Natural killer cell (primary cell): ENCODE measurements around the gene CDK14. TPM values are rescaled to one million over a fixed set of nuclear protein-coding genes. Genes with fewer than 3 reads are reported as not detected.

Source experiments
- ATAC-seq, 3 donors: fragments of 150-1000 bp in 2 of 3; fragments of 200-7000 bp in 1 of 3; cut with Tn5 transposase; 1 replicate in 1 of 3; 2 replicates in 2 of 3; pipeline ENCODE4 v1.10.0; 2021; ENCODE audit warnings: mild to moderate bottlenecking in 2 of 3, moderate library complexity in 2 of 3
- DNase-seq, 2 donors: peaks; one replicate each; pipeline versions ENCODE4 v3.0.0 to v3.0.0-alpha.2; 2013 to 2021; ENCODE audit warnings: mixed read lengths in 1 of 2
- H3K27ac ChIP-seq: one replicate; pipeline ENCODE4 v1.5.1; 2013; ENCODE audit warnings: mild to moderate bottlenecking, low read length
- H3K27me3 ChIP-seq: one replicate; pipeline ENCODE4 v1.6.1; 2013; ENCODE audit warnings: low read length; ENCODE audit not compliant: control insufficient read depth, insufficient read depth
- H3K36me3 ChIP-seq: one replicate; pipeline ENCODE4 v1.6.1; 2013; ENCODE audit warnings: low read length; ENCODE audit not compliant: control insufficient read depth, insufficient read depth
- H3K4me1 ChIP-seq: one replicate; pipeline ENCODE4 v1.6.1; 2013; ENCODE audit warnings: low read length; ENCODE audit not compliant: control insufficient read depth, insufficient read depth
- H3K4me3 ChIP-seq: one replicate; pipeline ENCODE4 v1.5.1; 2013; ENCODE audit warnings: low read length
- H3K9me3 ChIP-seq: one replicate; pipeline ENCODE4 v1.6.1; 2013; ENCODE audit warnings: low read length; ENCODE audit not compliant: control insufficient read depth, insufficient read depth
- H3K27ac Mint-ChIP-seq, 2 donors: one replicate each; pipeline ENCODE4 v1.8.0; 2022; ENCODE audit warnings: mild to moderate bottlenecking in 2 of 2, mixed read lengths in 2 of 2, moderate library complexity in 1 of 2
- H3K27me3 Mint-ChIP-seq, 2 donors: one replicate each; pipeline ENCODE4 v1.8.0; 2022; ENCODE audit warnings: low read depth in 2 of 2, mixed read lengths in 2 of 2
- H3K36me3 Mint-ChIP-seq: one replicate; pipeline ENCODE4 v1.8.0; 2022; ENCODE audit warnings: mixed read lengths
- H3K4me1 Mint-ChIP-seq, 2 donors: one replicate each; pipeline ENCODE4 v1.8.0; 2022; ENCODE audit warnings: mixed read lengths in 2 of 2
- H3K4me3 Mint-ChIP-seq: one replicate; pipeline ENCODE4 v1.8.0; 2022; ENCODE audit warnings: mild to moderate bottlenecking, moderate library complexity, mixed read lengths
- H3K9me3 Mint-ChIP-seq, 2 donors: one replicate each; pipeline ENCODE4 v1.8.0; 2022; ENCODE audit warnings: mixed read lengths in 2 of 2
- WGBS: methylation state at CpG from one replicate; pipeline ENCODE4 v1.1.7; 2013; ENCODE audit warnings: missing lambda C conversion rate; ENCODE audit not compliant: insufficient coverage; 5-methylcytosine and 5-hydroxymethylcytosine counted together
- intact Hi-C: fragments of 100-400 bp; cut with micrococcal nuclease; formaldehyde crosslinking; loops from one replicate; pipeline ENCODE4 v1.14.2; 2022
- total RNA-seq, 4 donors: library from RNA; stranded (reverse); fragments of 120-200 nt in 1 of 4; gene quantifications; one replicate each; pipeline versions ENCODE4 v1.2.3 to v1.2.4, GENCODE V29; 2013 to 2022
- TF ChIP-seq, protein P1 (sequence below): fragments of 200-600 bp; IDR thresholded peaks from one replicate; pipeline ENCODE4 v1.8.0; 2022; ENCODE audit warnings: antibody characterized with exemption

Gene CDK14
- total RNA-seq, 3 donors from 2014 or later (not counting 1 experiment from before 2014, with no cell fraction given) = 1.2 to 12.5 (median 1.9) TPM

DNA sequence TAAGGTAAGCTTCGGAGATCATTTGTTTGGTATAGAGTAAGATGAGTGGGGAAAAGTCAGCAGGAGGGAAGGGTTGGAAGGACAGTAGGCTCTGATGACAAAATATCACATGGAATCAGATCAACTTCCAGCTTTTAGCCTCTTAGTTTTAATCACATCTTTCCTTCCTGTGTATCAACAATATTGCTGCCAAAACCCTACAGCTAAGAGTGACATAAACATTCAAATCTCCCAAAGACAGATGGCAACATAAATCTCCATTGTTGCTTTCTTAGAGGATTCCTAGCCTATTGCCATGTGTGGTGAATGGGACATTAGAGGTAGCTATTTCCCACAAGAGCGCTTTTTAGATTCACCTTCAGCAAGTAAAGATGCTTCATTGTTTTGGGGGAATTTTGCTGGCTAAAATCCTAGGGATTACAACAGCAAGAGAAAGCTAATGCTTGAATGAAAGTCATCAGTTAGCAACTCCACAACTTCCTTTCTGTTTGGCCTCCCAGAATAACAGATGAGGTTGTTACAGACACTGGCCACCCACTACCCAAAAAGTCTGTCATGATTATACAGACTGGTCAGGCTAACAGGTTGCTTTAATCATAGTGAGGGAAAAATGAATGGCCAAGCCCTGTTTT lies 632.9 kb downstream of the CDK14 start:
- Mint-ChIP-seq H3K36me3 (no peaks in the 10 kb centered on the region), H3K4me3 (no peak overlapping the region), H3K4me1 (no peaks in the 10 kb centered on the region), H3K27ac (no peak overlapping the region), H3K27me3 (no peaks in the 10 kb centered on the region), H3K9me3 (peaks cover 0 to 2% of the 10 kb centered on the region in 2 donors)
- H3K36me3 ChIP-seq = no peaks in the 10 kb centered on the region
- H3K4me1 ChIP-seq = no peaks in the 10 kb centered on the region
- ATAC-seq (no peak), DNase-seq (no peak)
- TF ChIP-seq, protein P1, sequence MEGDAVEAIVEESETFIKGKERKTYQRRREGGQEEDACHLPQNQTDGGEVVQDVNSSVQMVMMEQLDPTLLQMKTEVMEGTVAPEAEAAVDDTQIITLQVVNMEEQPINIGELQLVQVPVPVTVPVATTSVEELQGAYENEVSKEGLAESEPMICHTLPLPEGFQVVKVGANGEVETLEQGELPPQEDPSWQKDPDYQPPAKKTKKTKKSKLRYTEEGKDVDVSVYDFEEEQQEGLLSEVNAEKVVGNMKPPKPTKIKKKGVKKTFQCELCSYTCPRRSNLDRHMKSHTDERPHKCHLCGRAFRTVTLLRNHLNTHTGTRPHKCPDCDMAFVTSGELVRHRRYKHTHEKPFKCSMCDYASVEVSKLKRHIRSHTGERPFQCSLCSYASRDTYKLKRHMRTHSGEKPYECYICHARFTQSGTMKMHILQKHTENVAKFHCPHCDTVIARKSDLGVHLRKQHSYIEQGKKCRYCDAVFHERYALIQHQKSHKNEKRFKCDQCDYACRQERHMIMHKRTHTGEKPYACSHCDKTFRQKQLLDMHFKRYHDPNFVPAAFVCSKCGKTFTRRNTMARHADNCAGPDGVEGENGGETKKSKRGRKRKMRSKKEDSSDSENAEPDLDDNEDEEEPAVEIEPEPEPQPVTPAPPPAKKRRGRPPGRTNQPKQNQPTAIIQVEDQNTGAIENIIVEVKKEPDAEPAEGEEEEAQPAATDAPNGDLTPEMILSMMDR = no peak
- no peak overlapping the region for H3K4me3 ChIP-seq
- H3K27ac ChIP-seq = no peak overlapping the region
- no peaks in the 10 kb centered on the region for H3K27me3 ChIP-seq
- WGBS = 92% methylated on average over 2 of the region's 2 CpGs
- intact Hi-C loops = no loop called here
- no peaks in the 10 kb centered on the region for H3K9me3 ChIP-seq

DNA sequence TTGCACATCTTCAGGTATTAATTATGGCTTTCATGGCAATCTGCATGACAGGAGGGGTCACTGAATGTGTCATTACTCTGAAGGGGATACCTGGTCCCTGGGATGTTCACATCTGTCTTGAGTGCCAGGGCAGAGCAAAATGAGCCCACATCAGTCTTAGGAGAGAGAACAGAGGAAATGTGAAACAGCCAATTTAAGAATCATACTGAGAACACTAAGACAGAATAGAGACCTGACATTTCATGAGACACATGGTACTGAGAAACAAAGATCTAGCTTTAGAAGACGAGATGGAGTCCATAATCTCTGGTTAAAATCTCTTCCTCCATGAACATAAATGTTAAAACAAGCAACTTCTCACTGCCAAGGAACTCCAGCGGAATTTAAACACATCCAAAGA lies 634.0 kb downstream of the CDK14 start:
- no peaks in the 10 kb centered on the region for H3K36me3 Mint-ChIP-seq
- WGBS = 67% methylated on average over 1 of the region's 2 CpGs
- DNase-seq (no peak), ATAC-seq (no peak)
- H3K9me3 ChIP-seq = no peaks in the 10 kb centered on the region
- H3K36me3 ChIP-seq = no peaks in the 10 kb centered on the region
- no peak overlapping the region for H3K4me3 ChIP-seq
- H3K27ac Mint-ChIP-seq = no peak overlapping the region
- peaks cover 0 to 2% of the 10 kb centered on the region in 2 donors for H3K9me3 Mint-ChIP-seq
- no peaks in the 10 kb centered on the region for H3K4me1 Mint-ChIP-seq
- H3K27ac ChIP-seq = no peak overlapping the region
- intact Hi-C loops = no loop called here
- no peak overlapping the region for H3K4me3 Mint-ChIP-seq
- no peaks in the 10 kb centered on the region for H3K27me3 Mint-ChIP-seq
- H3K27me3 ChIP-seq = no peaks in the 10 kb centered on the region
- TF ChIP-seq, protein P1 = no peak
- H3K4me1 ChIP-seq = no peaks in the 10 kb centered on the region

DNA sequence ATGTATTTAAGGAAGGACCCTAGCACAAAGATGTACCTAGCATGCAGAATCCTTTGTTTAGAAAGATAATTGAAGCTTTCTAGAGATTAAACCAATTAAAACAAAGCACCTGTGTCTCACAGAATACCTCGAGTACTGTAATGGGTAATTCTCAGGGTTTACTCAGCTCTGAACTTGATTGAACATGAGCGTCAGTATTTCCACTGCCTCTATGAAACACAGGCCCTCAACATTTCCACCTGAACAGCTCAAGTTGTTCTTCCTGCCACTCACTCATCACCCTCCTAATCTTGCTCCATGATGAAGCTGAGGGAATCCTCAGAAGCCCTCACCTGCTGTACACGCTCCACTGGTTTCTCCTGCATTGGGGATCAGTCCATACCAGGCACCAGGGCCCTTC lies 634.4 kb downstream of the CDK14 start:
- intact Hi-C loops = no loop called here
- WGBS = 82% methylated on average over 3 of the region's 3 CpGs
- H3K36me3 ChIP-seq = no peaks in the 10 kb centered on the region
- TF ChIP-seq, protein P1 = no peak
- Mint-ChIP-seq H3K4me3 (no peak overlapping the region), H3K27me3 (no peaks in the 10 kb centered on the region), H3K27ac (no peak overlapping the region), H3K9me3 (peaks cover 0 to 2% of the 10 kb centered on the region in 2 donors), H3K36me3 (no peaks in the 10 kb centered on the region), H3K4me1 (no peaks in the 10 kb centered on the region)
- H3K4me1 ChIP-seq = no peaks in the 10 kb centered on the region
- H3K27me3 ChIP-seq = no peaks in the 10 kb centered on the region
- no peaks in the 10 kb centered on the region for H3K9me3 ChIP-seq
- no peak overlapping the region for H3K27ac ChIP-seq
- H3K4me3 ChIP-seq = no peak overlapping the region
- DNase-seq (no peak), ATAC-seq (no peak)

DNA sequence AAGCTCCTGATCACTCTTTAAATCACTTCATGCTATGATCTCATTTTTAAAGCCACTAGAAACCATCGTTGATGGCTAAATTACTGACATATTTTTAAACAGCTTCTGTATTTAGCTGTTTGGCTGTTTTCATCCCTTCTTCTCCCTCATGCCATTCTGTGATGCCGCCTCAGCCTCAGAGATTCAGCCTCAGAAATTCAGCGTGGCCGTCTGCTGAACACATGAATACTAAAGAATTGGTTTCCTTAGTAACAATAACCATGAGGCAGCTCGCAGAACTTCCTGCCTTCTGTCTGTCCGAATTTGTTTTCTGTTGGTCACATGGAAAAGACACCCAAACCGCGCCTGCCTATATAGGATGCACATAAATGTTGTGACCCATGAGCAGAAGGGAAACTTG lies 637.1 kb downstream of the CDK14 start:
- Histone ChIP-seq H3K27ac (no peak overlapping the region), H3K27me3 (no peaks in the 10 kb centered on the region), H3K4me1 (no peaks in the 10 kb centered on the region), H3K36me3 (no peaks in the 10 kb centered on the region), H3K9me3 (no peaks in the 10 kb centered on the region), H3K4me3 (no peak overlapping the region)
- intact Hi-C loops = no loop called here
- Mint-ChIP-seq H3K27ac (no peak overlapping the region), H3K4me1 (no peaks in the 10 kb centered on the region), H3K36me3 (no peaks in the 10 kb centered on the region), H3K9me3 (peaks cover 0 to 2% of the 10 kb centered on the region in 2 donors), H3K27me3 (no peaks in the 10 kb centered on the region), H3K4me3 (no peak overlapping the region)
- no peak for ATAC-seq
- TF ChIP-seq, protein P1 = no peak
- 77% methylated on average over 8 of the region's 8 CpGs for WGBS
- DNase-seq = no peak
